Subcutaneous abdominal adipose tissue (tissue), 5 donors: ENCODE results near the gene BLCAP.
"Not testable (repeated sequence)": the region's sequence is repeated elsewhere in the genome, so short reads cannot be mapped to it uniquely, and the experiment has no call there.

Source experiments
- H3K27ac ChIP-seq: one replicate; pipeline ENCODE4 v1.7.0; 2013; ENCODE audit warnings: low read depth, mild to moderate bottlenecking, inconsistent platforms, low read length, moderate library complexity
- H3K27me3 ChIP-seq, 5 donors: one replicate each; pipeline ENCODE4 v1.7.0; 2013; ENCODE audit warnings: low read length in 5 of 5, inconsistent platforms in 1 of 5; ENCODE audit not compliant: control insufficient read depth in 5 of 5, insufficient read depth in 4 of 5
- H3K36me3 ChIP-seq, 5 donors: one replicate each; pipeline ENCODE4 v1.7.0; 2013; ENCODE audit warnings: low read length in 5 of 5; ENCODE audit not compliant: control insufficient read depth in 5 of 5, insufficient read depth in 5 of 5
- H3K4me1 ChIP-seq, 5 donors: one replicate each; pipeline ENCODE4 v1.7.0; 2013; ENCODE audit warnings: low read length in 5 of 5, mild to moderate bottlenecking in 3 of 5, moderate library complexity in 1 of 5; ENCODE audit not compliant: control insufficient read depth in 5 of 5, insufficient read depth in 5 of 5
- H3K4me3 ChIP-seq, 5 donors: one replicate each; pipeline ENCODE4 v1.7.0; 2013; ENCODE audit warnings: low read length in 5 of 5, low read depth in 1 of 5
- H3K9ac ChIP-seq, 5 donors: one replicate each; pipeline ENCODE4 v1.7.0; 2013; ENCODE audit warnings: low read length in 5 of 5, mild to moderate bottlenecking in 4 of 5, moderate library complexity in 3 of 5
- H3K9me3 ChIP-seq, 5 donors: one replicate each; pipeline ENCODE4 v1.7.0; 2013; ENCODE audit warnings: low read length in 5 of 5; ENCODE audit not compliant: control insufficient read depth in 5 of 5
- donor health status: healthy.
- donor health status: healthy.
- donor health status: healthy.
- donor health status: healthy.
- donor health status: healthy.

Gene BLCAP

DNA sequence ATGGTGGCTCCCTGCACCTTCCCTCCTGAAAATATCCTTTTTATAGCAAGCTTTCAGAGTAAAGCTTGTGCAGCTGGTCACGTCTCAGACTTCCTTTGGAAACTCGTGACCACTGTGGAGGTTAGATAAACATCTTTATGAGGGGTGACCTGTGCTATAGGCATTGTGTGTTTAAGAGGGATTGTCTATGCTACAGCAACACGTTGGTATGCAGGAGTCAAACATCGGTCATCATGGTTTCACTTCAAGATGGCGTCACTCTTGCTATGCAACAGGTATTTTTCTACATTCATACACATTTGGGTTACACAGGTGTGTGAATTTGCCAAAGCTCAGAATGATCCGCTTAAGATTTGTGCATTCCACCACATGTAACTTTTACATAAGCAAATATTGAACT lies 14.6 kb upstream of the BLCAP start:
- Histone ChIP-seq H3K9me3 (no peaks in the 10 kb centered on the region), H3K4me3 (no peak overlapping the region), H3K27ac (no peak overlapping the region), H3K9ac (no peak overlapping the region), H3K27me3 (peaks cover 0 to 2% (median 0%) of the 10 kb centered on the region in 5 donors), H3K36me3 (no peaks in the 10 kb centered on the region), H3K4me1 (no peaks in the 10 kb centered on the region)

DNA sequence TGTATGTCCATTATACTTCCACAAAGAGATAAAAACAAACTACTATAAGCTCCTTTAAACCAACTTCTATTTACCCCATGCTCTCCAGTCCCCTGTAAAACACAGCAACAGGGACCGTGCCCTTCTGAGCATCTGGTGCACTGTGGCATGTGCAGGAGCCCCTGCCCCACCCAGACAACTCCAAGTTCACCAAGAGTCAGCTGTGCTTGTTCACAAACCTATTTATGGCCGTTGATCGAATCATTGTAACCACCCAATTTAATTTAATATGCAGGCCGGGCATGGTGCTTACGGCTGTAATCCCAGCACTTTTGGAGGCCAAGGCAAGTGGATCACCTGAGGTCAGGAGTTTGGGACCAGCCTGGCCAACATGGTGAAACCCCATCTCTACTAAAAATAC lies 13.7 kb upstream of the BLCAP start:
- no peak overlapping the region for H3K27ac ChIP-seq
- no peaks in the 10 kb centered on the region for H3K4me1 ChIP-seq
- no peak overlapping the region for H3K4me3 ChIP-seq
- H3K36me3 ChIP-seq = no peaks in the 10 kb centered on the region
- no peaks in the 10 kb centered on the region for H3K9me3 ChIP-seq
- no peak overlapping the region for H3K9ac ChIP-seq
- peaks cover 0 to 2% (median 0%) of the 10 kb centered on the region in 5 donors for H3K27me3 ChIP-seq

DNA sequence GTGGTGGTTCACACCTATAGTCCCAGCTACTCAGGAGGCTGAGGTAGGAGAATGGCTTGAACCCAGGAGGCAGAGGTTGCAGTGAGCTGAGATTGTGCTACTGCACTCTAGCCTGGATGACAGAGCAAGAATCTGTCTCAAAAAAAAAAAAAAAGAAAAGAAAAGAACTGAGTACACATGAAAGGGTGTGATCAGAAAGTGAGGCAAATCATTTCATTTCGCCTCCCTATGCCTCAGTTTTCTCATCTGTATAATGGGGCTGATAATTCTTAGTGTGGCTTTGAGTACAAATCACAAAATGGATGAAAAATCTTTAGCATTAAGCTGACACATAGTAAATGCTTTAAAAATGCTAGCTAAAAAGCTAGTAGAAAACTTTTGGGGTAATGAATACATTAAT lies 13.2 kb upstream of the BLCAP start:
- not testable (repeated sequence) for H3K36me3 ChIP-seq, H3K4me3 ChIP-seq, H3K4me1 ChIP-seq, H3K9ac ChIP-seq, H3K27ac ChIP-seq, H3K9me3 ChIP-seq, H3K27me3 ChIP-seq

- no peak overlapping the region for H3K4me3 ChIP-seq
- H3K27ac ChIP-seq = no peak overlapping the region
- H3K9ac ChIP-seq = no peak overlapping the region
- H3K36me3 ChIP-seq = no peaks in the 10 kb centered on the region
- H3K4me1 ChIP-seq = no peaks in the 10 kb centered on the region
- H3K9me3 ChIP-seq = no peaks in the 10 kb centered on the region
- peaks cover 0 to 2% (median 0%) of the 10 kb centered on the region in 5 donors for H3K27me3 ChIP-seq
Measured at GRCh38 chr20:37540001-37540400, 12.3 kb upstream of the BLCAP start.

DNA sequence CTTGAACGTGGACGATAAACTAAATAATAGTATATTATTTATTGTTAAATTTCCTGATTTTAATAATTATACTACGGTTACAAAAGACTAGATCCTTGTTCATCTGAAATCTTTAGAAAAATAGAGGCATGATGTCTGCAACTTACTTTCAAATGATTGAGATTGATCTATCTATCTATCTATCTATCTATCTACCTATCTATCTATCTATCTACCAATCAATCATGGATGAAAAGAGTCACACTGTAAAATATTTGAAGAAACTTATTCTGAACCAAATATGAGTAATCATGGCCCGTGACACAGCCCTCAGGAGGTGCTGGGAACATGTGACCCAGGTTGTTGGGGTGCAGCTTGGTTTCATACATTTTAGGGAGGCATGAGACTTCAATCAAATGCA lies 11.7 kb upstream of the BLCAP start:
- Histone ChIP-seq H3K4me1 (peaks cover 0 to 3% (median 0%) of the 10 kb centered on the region in 5 donors), H3K27me3 (no peaks in the 10 kb centered on the region), H3K9ac (no peak overlapping the region), H3K36me3 (no peaks in the 10 kb centered on the region), H3K4me3 (no peak overlapping the region), H3K27ac (no peak overlapping the region), H3K9me3 (no peaks in the 10 kb centered on the region)

DNA sequence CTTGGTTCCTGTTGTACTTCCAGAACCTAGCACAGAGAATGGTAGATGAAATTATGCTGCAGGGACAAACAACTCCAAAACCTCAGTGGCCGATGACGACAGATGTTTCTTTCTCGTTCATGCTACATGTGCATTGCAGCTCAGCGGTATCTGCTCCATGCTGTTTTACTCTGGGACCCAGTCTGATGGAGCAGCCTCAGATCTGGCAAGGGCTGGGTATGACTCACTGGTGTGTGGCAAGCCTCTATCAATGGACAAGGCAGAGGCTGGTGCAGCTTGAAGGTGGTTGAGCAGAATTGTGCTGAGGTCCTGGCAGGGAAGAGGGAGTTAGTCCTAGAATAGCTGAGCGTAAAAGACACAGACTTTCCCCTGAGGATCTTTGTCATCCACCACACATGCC lies 10.3 kb upstream of the BLCAP start:
- Histone ChIP-seq H3K4me3 (no peak overlapping the region), H3K27me3 (no peaks in the 10 kb centered on the region), H3K9me3 (no peaks in the 10 kb centered on the region), H3K27ac (no peak overlapping the region), H3K9ac (no peak overlapping the region), H3K36me3 (no peaks in the 10 kb centered on the region), H3K4me1 (peaks cover 0 to 6% (median 0%) of the 10 kb centered on the region in 5 donors)

DNA sequence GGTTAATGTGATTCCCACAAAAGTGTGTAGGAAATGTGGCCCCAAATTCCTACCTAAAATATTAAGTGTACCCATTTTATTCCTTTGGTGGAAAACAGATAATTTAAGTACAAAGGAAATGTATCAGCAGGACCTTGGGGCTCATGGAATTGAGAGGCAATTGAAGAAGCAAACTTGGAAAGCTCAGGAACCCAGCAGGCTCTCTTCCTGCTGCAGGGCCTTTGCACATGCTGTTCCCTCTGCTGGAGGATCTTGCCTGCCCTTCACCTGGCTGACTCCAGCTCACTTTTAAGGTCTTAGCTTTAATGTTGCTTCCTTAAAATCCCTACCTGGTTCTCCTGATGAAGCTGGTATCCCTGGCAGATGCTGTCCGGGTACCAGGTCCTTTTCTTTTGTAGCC lies 9.8 kb upstream of the BLCAP start:
- Histone ChIP-seq H3K4me3 (no peak overlapping the region), H3K27me3 (no peaks in the 10 kb centered on the region), H3K9ac (no peak overlapping the region), H3K4me1 (peaks cover 0 to 6% (median 0%) of the 10 kb centered on the region in 5 donors), H3K36me3 (no peaks in the 10 kb centered on the region), H3K27ac (no peak overlapping the region), H3K9me3 (no peaks in the 10 kb centered on the region)

DNA sequence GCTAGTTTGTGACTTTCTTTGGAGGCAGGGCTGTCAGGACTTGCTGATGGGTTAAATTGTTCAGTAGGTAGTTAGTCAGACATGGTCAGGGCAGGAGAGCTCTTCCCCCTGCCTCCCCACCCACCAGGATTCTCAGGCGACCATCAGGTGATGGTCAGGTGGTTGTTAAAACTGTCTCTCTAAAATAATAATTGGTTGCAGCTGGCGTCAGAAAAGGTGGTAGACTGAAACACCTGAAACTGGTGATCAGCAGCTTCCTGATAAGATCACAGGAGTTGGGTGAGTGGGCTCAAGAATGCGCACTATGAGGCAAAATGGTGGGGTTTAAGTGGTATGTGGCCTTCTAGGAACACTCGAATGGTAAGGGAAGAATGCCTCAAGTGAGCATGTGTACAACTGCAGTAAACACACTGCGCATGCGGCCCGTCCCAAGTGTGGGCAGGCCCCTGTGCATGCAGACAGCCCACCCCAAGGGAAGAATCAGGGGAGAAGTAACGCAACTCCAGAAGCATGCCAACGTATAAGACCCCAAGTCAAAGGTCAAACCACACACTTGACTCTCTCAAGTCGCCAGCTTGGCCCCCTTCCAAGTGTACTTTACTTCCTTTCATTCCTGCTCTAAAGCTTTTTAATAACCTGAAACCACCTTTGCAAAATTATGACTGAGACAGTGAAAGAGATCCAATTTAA lies 7.9 kb upstream of the BLCAP start:
- H3K4me3 ChIP-seq = no peak overlapping the region
- H3K4me1 ChIP-seq = peaks cover 0 to 6% (median 0%) of the 10 kb centered on the region in 5 donors
- H3K9me3 ChIP-seq = no peaks in the 10 kb centered on the region
- no peak overlapping the region for H3K27ac ChIP-seq
- no peak overlapping the region for H3K9ac ChIP-seq
- H3K27me3 ChIP-seq = no peaks in the 10 kb centered on the region
- no peaks in the 10 kb centered on the region for H3K36me3 ChIP-seq

DNA sequence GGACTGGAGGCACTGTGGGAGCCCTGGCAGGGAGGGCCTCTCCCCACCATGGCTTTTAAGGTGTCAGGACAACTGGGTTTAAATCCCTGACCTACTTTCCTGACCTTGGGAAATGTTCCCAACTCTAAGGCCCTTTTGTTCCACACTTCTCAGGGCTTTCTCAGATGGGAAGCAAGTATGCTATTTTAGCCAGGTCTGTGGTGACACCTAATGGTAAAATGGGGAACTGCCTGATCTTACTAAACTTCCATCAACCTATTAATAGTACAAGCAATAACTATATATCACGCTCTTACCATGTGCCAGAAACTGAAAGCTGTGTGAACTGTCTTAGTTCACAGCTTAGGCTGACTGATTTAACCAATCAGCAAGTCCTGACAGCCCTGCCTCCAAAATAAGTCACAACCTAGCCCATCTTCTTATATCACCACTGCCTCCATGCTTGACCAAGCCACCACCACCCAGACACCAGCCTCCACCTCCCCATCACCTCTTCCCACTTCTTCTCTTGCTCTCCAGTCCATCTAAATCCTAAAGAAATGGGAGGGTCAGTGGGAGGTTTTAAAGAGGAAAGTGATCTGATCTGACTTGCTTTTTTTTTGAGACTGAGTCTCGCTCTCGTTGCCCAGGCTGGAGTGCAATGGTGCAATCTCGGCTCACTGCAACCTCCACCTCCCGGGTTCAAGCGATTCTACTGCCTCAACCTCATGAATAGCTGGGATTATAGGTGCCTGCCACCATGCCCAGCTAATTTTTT lies 6.9 kb upstream of the BLCAP start:
- no peak overlapping the region for H3K27ac ChIP-seq
- H3K9ac ChIP-seq = no peak overlapping the region
- no peaks in the 10 kb centered on the region for H3K9me3 ChIP-seq
- no peak overlapping the region for H3K4me3 ChIP-seq
- no peaks in the 10 kb centered on the region for H3K27me3 ChIP-seq
- no peaks in the 10 kb centered on the region for H3K36me3 ChIP-seq
- peaks cover 0 to 6% (median 0%) of the 10 kb centered on the region in 5 donors for H3K4me1 ChIP-seq

DNA sequence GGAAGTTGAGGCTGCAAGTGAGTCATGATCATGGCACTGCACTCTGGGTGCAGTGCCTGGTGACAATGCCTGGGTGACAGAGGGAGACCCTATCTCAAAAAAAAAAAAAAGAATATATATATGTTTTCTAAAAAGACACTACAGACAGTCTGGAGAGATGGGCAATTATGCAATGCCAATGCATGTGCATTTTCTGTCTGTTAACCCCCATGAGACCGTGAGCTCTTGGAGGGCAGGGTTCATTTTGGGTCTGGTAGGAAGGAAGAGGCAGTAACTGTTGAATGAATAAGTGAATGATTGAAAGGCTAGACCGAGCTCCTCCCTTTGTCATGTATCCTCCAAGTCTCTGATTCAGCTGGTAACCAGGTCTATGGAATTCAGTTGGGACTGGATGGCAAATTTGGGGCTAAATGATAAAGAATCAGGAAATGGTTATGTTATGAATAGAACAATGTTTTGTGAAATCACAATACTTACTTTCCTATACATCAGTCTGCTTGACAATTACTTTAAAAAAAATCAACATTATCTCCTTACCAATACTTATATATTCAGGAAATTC lies 5.6 kb upstream of the BLCAP start:
- Histone ChIP-seq H3K27me3 (no peaks in the 10 kb centered on the region), H3K4me3 (no peak overlapping the region), H3K27ac (no peak overlapping the region), H3K4me1 (peaks cover 0 to 17% (median 10%) of the 10 kb centered on the region in 5 donors), H3K9me3 (no peaks in the 10 kb centered on the region), H3K36me3 (no peaks in the 10 kb centered on the region), H3K9ac (no peak overlapping the region)
